HepG2 (cell line): ENCODE results near the gene BCL6. TPM values are rescaled to one million over a fixed set of nuclear protein-coding genes. Genes with fewer than 3 reads are reported as not detected.

Experiments
- DMAP1 ChIP-seq: IDR thresholded peaks from 2 replicates; pipeline ENCODE4 v1.6.1; 2016
- DRAP1 ChIP-seq: IDR thresholded peaks from 2 replicates; pipeline ENCODE4 v1.6.1; 2016; ENCODE audit warnings: missing genetic modification reagents, missing compliant biosample characterization
- EP300 ChIP-seq, 3 experiments: sonication (generic) in 1 of 3; formaldehyde crosslinking in 1 of 3; IDR thresholded peaks; 2 replicates each; pipeline versions ENCODE4 v1.5.1 to v1.6.1; 2011 to 2020; ENCODE audit warnings: low read depth in 2 of 3, low read length in 2 of 3, borderline replicate concordance in 1 of 3, improper control_type of control experiment in 1 of 3, mild to moderate bottlenecking in 1 of 3, missing genetic modification reagents in 1 of 3, moderate library complexity in 1 of 3
- KDM2A ChIP-seq: sonication (generic); formaldehyde crosslinking; IDR thresholded peaks from 2 replicates; pipeline ENCODE4 v1.4.0; 2020; ENCODE audit warnings: low read depth, missing genetic modification reagents, borderline replicate concordance
- KLF9 ChIP-seq: IDR thresholded peaks from 2 replicates; pipeline ENCODE4 v1.6.1; 2016; ENCODE audit warnings: low read depth
- LBX2 ChIP-seq: sonication (generic); formaldehyde crosslinking; IDR thresholded peaks from 2 replicates; pipeline ENCODE4 v1.5.0; 2020; ENCODE audit warnings: missing genetic modification reagents, mild to moderate bottlenecking, borderline replicate concordance
- NFKB2 ChIP-seq: sonication (generic); formaldehyde crosslinking; IDR thresholded peaks from 2 replicates; pipeline ENCODE4 v1.4.0; 2020; ENCODE audit warnings: missing genetic modification reagents, borderline replicate concordance
- PAF1 ChIP-seq: IDR thresholded peaks from 2 replicates; pipeline ENCODE4 v1.6.1; 2016; ENCODE audit warnings: missing genetic modification reagents, missing compliant biosample characterization
- RERE ChIP-seq: IDR thresholded peaks from 2 replicates; pipeline ENCODE4 v1.6.1; 2016; ENCODE audit warnings: low read depth, missing genetic modification reagents, missing compliant biosample characterization
- ZBTB33 ChIP-seq: sonication (generic); formaldehyde crosslinking; IDR thresholded peaks from 2 replicates; pipeline ENCODE4 v1.4.0; 2020; ENCODE audit warnings: missing genetic modification reagents
- ZBTB38 ChIP-seq: sonication (generic); formaldehyde crosslinking; IDR thresholded peaks from 2 replicates; pipeline ENCODE4 v1.5.1; 2020; ENCODE audit warnings: mild to moderate bottlenecking, missing genetic modification reagents
- ZBTB42 ChIP-seq: sonication (generic); formaldehyde crosslinking; IDR thresholded peaks from 2 replicates; pipeline ENCODE4 v1.5.0; 2020; ENCODE audit warnings: mild to moderate bottlenecking, missing genetic modification reagents
- ZNF567 ChIP-seq: sonication (generic); formaldehyde crosslinking; IDR thresholded peaks from 2 replicates; pipeline ENCODE4 v1.8.1; 2023; ENCODE audit warnings: mild to moderate bottlenecking, missing genetic modification reagents, borderline replicate concordance
- ZNF687 ChIP-seq: sonication (generic); formaldehyde crosslinking; IDR thresholded peaks from 2 replicates; pipeline ENCODE4 v1.5.1; 2020; ENCODE audit warnings: mild to moderate bottlenecking, missing genetic modification reagents, moderate library complexity
- ZNF780A ChIP-seq: sonication (generic); formaldehyde crosslinking; IDR thresholded peaks from 2 replicates; pipeline ENCODE4 v1.8.0; 2022; ENCODE audit warnings: mild to moderate bottlenecking, missing genetic modification reagents, moderate library complexity
- polyA plus RNA-seq, 8 experiments: library from polyadenylated mRNA; depleted of rRNA in 3 of 8; stranded (reverse) in 7 of 8; unstranded in 1 of 8; fragments of >200 nt; fragmentation: Illumina TruSeq in 4 of 8; extraction: Trizol in 4 of 8; gene quantifications; 2 replicates each; pipeline versions ENCODE4 v1.2.1 to v1.2.3, GENCODE V29; 2011 to 2016; ENCODE audit warnings: low read depth in 4 of 8, missing spikeins in 1 of 8, mixed read lengths in 1 of 8; ENCODE audit not compliant: insufficient read depth in 1 of 8
- total RNA-seq, 5 experiments: library from RNA; depleted of rRNA; stranded (reverse); fragments of >200 nt; fragmentation: Illumina TruSeq; extraction: Trizol; gene quantifications; 2 replicates each; pipeline ENCODE4 v1.2.3, GENCODE V29; 2016; ENCODE audit warnings: low read depth in 1 of 5

Gene BCL6
- total and polyA plus RNA-seq, 2 of the 13 experiments (the other 11 are each of a cell fraction or from before 2014, with no cell fraction given), result 21.2 to 53.7 TPM

GRCh38 chr3:187743195-187744141, 1.8 kb downstream of the BCL6 start (continued):
- TF ChIP-seq RERE (no peak), KLF9 (no peak), DRAP1 (no peak), ZNF567 (no peak), ZNF687 (peak; percentile 42; the same call in 1 of the 2 replicates), DMAP1 (CRISPR knock-in tag) (no peak), KDM2A (0 out of 2 replicates have a peak, but pooled peaks have one; percentile 55), ZBTB42 (CRISPR knock-in tag) (no peak), ZBTB38 (CRISPR knock-in tag) (no peak), LBX2 (no peak), NFKB2 (CRISPR knock-in tag) (no peak), ZBTB33 (CRISPR knock-in tag) (no peak), ZNF780A (CRISPR knock-in tag) (0 out of 2 replicates have a peak, but pooled peaks have one; percentile 14), PAF1 (CRISPR knock-in tag) (no peak), EP300 (IDR thresholded peaks at IDR 0.05; ENCODE audit: low read depth in 2 of 2, low read length in 2 of 2) (no peak), EP300 (CRISPR knock-in tag; IDR thresholded peaks at IDR 0.05; ENCODE audit: borderline replicate concordance) (no peak)
